Measurements from ENCODE around the gene CHRNG.

DNA sequence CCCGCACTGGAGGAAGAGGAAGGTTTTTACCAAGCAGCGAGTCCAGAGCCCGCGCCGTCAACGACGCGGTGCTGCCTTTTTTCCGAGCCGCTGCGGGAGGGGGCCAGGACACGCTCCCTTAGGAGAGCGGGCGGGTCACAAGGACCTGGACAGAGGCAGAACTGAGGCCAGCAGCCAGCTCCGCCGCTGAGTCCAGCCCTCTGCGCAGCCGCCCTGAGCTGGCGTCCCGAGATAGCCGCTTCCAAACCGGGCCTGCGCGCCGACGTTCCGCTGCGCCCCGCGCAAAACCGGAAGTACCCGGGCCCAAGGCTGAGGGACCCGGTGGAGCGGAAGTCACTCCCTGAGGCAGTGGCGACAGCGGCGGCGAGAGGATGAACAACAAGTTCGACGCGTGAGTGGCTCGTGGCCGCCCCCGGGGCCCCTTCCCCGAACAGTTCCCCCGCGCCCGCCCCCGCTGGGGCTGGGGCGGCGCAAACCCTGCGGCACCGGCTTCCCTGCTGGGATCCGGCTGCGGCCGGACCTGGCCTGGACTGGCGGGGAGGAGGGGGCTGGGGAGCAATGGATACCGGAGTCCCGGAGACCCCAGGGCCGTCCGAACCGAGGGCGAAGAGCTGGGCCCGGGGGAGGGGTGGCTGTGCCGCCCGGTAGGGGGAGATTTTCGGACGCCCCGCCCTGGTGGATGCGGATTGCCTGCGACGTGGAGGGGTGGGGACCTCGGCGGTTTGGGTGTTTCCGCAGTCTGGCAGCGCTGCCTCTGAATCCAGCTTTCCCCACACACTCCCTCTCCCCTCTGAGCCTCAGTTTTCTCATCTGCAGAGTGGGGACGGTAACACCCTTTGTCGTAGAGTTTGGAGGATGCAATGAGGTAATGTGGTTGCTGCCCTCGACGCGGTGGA is 11.1 kb downstream of the CHRNG start, which contains the start of the genes EIF4E2 and TIGD1:
- TF ChIP-seq, protein P1, sequence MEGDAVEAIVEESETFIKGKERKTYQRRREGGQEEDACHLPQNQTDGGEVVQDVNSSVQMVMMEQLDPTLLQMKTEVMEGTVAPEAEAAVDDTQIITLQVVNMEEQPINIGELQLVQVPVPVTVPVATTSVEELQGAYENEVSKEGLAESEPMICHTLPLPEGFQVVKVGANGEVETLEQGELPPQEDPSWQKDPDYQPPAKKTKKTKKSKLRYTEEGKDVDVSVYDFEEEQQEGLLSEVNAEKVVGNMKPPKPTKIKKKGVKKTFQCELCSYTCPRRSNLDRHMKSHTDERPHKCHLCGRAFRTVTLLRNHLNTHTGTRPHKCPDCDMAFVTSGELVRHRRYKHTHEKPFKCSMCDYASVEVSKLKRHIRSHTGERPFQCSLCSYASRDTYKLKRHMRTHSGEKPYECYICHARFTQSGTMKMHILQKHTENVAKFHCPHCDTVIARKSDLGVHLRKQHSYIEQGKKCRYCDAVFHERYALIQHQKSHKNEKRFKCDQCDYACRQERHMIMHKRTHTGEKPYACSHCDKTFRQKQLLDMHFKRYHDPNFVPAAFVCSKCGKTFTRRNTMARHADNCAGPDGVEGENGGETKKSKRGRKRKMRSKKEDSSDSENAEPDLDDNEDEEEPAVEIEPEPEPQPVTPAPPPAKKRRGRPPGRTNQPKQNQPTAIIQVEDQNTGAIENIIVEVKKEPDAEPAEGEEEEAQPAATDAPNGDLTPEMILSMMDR (IDR thresholded peaks at IDR 0.05; ENCODE audit: extremely low read depth in 1 of 2, insufficient read depth in 1 of 2, low read depth in 1 of 2, low read length in 2 of 2), result peak in 1 of 2 donors; percentile 29
- TF ChIP-seq POLR2A (IDR thresholded peaks at IDR 0.05; ENCODE audit: low read depth, low read length) (peak; percentile 94), JUN (IDR thresholded peaks at IDR 0.05; ENCODE audit: borderline replicate concordance, insufficient read depth, insufficient read length, low read depth) (no peak), MYC (IDR thresholded peaks at IDR 0.05; ENCODE audit: low read depth, low read length) (peak; percentile 27), EZH2 (IDR thresholded peaks at IDR 0.05; ENCODE audit: borderline replicate concordance, low read depth, low read length, severe bottlenecking) (no peak), POLR2AphosphoS5 (IDR thresholded peaks at IDR 0.05; ENCODE audit: insufficient read depth, low read depth, low read length) (peak; percentile 93), FOS (IDR thresholded peaks at IDR 0.05; ENCODE audit: borderline replicate concordance, insufficient read depth, low read length) (no peak)
- TF ChIP-seq, protein P2, sequence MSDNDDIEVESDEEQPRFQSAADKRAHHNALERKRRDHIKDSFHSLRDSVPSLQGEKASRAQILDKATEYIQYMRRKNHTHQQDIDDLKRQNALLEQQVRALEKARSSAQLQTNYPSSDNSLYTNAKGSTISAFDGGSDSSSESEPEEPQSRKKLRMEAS (IDR thresholded peaks at IDR 0.05; ENCODE audit: insufficient read depth, insufficient read length), result peak; percentile 64

All from endothelial cell of umbilical vein (primary cell).